ENCODE data around the gene IRX1.

- TF ChIP-seq CTCF (IDR thresholded peaks at IDR 0.05) (no peak), POLR2A (IDR thresholded peaks at IDR 0.05) (no peak), EP300 (IDR thresholded peaks at IDR 0.05) (no peak)
Observed at GRCh38 chr5:3602785-3603502, 7.3 kb downstream of the IRX1 start.
